SHP77 (cell line): ENCODE results near the gene CEACAM21.

Experiments
- DNase-seq, 2 experiments: peaks; one replicate each; lab custom pipeline; 2025; lab: John Stamatoyannopoulos, UW

CEACAM21 gene

DNA sequence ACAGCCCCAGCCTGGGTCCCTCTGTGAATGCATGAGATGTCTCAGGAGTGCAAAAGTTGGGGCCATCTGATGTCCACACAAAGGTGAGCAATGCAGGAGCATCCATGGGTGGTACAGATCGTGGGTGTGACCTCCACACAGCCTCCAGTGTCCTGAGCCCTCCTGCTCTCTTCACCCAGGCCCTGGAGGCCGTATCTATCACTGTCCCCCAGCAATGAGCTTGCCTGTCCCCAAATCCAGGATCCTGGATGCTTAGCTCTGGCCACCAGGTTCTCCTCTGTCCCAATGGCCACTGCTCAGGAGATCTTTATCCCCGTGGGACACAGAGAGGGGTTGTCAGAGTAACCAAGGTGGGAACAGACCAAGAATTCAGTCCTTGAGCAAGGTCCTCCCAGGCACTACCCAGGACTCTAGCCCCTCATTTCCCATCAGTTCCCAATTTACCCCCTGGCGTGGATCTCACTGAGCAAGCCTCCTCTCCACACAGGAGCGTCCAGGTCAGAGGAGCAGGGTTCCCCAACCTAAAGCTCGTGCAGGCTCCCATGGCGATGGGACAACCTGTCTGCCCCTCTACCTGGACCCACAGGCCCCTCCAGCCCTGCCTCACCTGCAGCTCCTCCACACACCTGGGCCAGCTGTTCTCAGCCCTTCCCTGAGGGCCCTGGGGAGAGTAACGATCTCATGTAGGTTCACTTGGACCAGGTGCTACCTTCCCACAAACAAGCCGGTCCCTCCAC is 11.3 kb downstream of the CEACAM21 start:
- no peak for DNase-seq

GRCh38 chr19:41587838-41588210 is 11.9 kb downstream of the CEACAM21 start:
- DNase-seq: no peak

- no peak for DNase-seq
Observed at GRCh38 chr19:41588497-41589209, 12.7 kb downstream of the CEACAM21 start.

DNA sequence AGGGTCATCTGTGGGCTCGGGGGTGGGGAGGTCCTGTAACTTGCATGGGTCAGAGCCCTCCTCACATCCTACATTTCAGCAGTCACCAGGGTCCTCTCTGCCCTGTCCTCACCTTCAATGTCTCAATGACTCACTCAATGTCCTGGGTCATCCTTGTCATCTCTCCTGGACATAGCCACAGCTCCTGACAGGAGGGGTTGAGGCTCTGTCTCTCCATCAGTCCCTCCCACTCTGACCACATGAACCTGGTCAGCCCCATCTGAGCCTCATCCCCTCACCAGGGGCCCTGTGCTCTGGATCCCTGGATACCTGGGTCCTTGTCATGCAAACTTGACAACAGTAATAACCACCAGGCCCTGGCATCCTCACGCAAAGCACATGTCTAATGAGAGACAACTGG is 13.4 kb downstream of the CEACAM21 start:
- no peak for DNase-seq

DNA sequence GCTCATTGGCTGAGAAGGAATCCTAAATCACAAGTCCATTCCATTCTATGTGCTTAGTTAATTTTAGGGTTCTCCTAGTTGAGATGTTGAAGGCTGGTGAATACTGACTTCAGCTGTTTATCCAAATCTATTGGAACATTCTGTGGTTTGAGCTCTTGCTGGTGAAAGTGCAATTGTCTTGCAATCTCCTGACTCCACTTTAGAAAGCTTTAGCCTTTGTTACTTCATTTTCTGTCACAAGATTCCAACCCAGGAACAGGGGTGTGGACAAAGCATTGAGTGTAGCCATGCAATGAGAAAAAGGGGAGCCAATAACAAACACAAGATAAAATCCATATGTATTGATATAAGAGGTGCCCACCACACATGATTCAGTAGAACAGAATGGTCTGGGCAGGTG is 15.0 kb downstream of the CEACAM21 start:
- DNase-seq: no peak

DNA sequence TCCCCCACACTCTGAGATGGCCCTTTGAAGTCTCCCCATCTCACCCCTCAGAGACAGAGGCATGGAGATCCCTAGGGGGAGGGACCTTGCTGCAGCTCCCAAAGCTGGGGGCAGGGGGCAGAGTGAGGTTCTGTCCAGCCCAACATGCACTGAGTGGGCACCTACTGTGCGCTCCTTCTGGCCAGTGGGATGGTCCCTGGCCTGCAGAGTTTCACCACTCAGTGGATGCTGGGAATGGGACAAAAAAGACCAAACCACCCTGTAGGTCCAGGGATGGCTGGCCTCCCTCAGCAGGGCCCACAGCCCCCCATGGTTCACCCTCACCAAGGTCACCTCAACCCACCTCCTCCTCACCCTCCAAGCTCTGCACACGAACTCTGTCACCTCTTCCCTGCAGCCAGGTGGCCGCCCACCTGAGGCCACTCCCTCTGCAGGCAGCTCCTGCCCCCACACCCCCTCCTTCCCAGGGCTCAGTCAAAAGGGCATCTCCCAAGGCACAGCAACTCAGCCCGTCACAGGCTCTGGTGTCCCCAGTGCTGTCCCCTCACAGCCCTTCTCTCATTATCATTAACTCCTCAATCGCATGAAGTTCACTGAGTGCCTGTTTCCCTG is 16.1 kb downstream of the CEACAM21 start:
- DNase-seq: no peak

DNA sequence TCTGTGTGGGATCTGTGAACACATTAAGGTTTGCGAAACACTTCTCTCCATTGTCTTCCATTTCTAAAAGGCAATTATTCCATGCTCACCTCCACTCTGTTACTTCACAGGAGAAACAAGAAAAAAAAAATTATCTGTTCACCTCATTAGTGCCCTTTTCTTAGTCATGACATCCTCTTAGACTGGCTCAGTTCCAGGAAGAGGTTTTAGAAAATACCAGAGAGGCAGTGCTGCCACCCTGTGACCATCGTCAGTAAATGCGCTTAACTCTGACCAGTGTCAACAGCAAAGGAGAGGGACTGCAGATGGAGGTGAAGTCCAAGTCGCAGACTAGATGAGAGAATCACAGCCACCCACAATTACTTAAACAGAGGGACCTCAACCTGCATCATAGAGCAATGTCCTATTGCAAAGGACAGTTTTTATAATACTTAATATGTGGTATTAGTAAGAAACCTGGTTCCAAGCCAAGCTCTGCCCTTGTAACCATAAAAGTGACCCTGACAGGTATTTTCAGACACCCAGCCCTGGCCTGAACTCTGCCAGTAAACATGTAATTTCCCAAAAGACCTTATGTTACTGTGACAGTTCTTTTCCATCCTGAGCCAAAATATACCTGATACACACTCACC is 19.4 kb downstream of the CEACAM21 start:
- DNase-seq: peak in 1 of 2 experiments; percentile 59

- no peak for DNase-seq
Observed at GRCh38 chr19:41595890-41596280, 19.9 kb downstream of the CEACAM21 start.

- DNase-seq: peak; percentile 67 to 78
Observed at GRCh38 chr19:41597600-41598041, 21.7 kb downstream of the CEACAM21 start.

DNA sequence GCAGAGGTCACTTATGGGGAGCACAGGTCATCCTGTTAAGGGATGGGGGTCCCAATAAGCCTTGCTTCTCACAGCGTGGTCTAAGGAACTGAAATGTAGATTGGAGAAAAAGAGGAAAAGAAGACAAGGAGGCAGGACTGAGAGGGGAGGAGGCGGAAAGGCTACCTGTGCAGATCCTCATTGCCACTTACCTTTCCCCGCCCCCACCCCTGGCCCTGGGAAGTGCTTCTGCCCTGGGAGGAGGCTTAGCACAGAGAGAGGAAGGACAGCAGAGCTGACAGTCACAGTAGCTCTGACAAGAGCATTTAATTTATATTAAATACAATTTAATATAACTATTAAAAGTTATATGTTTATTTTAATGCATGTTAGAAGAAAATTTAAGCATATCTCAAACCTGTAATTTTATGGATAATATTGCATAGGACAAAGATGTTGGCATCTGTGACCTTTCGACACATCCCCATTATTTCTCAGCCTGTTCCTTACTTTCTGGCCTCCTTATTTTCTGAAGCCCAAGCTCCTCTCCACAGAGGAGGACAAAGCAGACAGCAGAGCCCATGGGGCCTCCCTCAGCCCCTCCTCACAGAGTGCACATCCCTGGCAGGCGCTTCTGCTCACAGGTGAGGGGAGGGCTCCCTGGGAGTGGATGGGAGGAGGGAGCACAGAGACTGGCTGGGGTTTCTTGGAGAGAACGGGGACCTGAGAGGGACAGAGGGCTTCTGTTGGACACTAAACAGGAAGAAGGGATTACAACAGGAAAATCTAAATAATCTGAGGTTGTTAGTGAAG is 23.4 kb downstream of the CEACAM21 start:
- DNase-seq: no peak

- no peak for DNase-seq
Observed at GRCh38 chr19:41601771-41602170, 25.8 kb downstream of the CEACAM21 start.

DNA sequence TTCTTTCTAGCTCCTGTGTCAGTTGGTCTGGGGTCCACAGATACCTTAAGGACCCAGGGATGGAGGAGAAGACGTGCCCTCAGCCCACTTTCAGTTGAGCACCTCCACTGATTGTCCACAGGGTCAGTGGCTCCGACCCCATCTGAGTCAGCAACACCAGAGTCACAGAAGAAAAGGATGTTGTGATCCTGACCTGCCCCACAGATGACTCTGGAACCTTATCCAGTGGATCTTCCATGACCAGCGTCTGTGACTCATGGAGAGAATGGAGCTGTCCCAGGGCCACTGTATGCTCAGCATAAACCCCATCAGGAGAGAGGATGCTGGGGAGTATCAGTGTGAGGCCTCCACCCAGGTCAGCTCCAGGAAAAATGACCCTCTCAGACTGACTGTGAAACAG is 28.9 kb downstream of the CEACAM21 start:
- DNase-seq: no peak

GRCh38 chr19:41606215-41606837 is 30.4 kb downstream of the CEACAM21 start:
- DNase-seq: no peak

- DNase-seq: no peak
Observed at GRCh38 chr19:41607668-41608067, 31.7 kb downstream of the CEACAM21 start.

GRCh38 chr19:41610789-41611188 is 34.8 kb downstream of the CEACAM21 start:
- no peak for DNase-seq

GRCh38 chr19:41612483-41612882 is 36.5 kb downstream of the CEACAM21 start:
- DNase-seq: no peak

DNA sequence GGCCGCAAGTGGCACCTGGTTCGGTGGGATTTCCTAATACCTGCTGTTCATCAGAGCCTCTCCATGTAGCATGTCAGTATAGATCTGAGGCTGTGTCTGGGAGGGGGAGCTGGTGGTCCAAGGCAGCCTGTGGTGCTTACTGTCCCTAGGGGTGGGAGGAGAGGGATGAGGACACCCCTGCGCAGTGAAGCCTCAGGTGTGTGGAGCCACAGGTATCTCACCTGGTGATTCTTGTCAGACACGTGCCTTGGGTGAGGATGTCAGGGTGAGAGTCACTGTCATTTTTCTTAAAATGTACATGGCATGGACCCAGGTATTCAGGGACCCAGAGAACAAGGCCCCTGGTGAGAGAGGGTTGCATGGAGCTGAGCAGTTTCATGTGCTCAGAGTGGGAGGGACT is 39.2 kb downstream of the CEACAM21 start:
- no peak for DNase-seq

DNA sequence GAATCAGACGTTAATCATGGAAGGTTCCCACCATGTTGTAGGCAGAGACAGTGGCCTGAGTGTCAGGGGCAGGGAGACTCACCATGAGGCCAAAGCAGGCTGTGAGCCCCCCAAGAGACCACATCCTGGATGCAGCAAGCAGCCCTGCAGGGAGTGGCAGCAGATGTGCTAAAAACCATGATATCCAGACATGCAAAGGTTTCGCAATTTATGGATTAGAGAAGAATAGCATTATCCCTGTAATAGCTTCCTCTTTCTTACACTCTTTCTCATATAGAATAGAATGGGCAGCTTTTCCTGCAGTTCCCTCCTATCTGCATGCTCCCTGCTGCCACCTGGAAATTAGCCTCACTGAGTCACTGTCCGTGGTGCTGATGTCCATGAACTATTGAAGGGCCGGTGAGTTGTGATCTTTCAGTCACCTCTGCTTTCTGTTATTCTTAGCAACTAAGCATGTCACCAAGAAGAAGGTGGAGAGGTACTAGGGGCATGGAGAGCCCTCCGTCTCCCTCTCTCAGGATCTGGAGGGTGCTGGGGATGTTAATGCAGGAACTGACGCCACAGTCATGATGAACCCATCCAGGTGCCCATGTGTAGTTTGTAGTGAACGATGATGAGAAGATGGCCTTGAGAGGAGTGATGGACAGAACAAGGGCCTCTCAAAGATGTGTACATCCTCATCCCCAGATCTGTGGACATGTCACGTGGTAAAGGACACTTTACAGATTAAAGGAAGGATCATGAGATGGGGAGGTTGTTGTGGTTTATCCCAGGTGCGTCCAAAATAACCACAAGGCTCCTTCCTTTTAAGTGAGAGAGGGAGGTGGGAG is 41.0 kb downstream of the CEACAM21 start:
- DNase-seq: no peak

GRCh38 chr19:41617941-41618730 is 42.2 kb downstream of the CEACAM21 start:
- DNase-seq: no peak
